ENCODE measurements around the gene ABCA7. TPM values are rescaled to one million over a fixed set of nuclear protein-coding genes. Genes with fewer than 3 reads are reported as not detected.

Gene ABCA7
- total RNA-seq, 1 experiment from 2014 or later = 6.2 TPM

GRCh38 chr19:1000591-1001537, 39.0 kb upstream of the ABCA7 start:
- in situ Hi-C loops (cut with HindIII; ENCODE audit: low sequenced_read_pairs) = no loop called here
- no peak for DNase-seq (ENCODE audit: low spot score)

GRCh38 chr19:1001538-1002166, 38.3 kb upstream of the ABCA7 start:
- no peak for DNase-seq (ENCODE audit: low spot score)
- in situ Hi-C loops (cut with HindIII; ENCODE audit: low sequenced_read_pairs) = no loop called here

GRCh38 chr19:1002600-1002999, 37.3 kb upstream of the ABCA7 start:
- in situ Hi-C loops (cut with HindIII; ENCODE audit: low sequenced_read_pairs) = no loop called here
- no peak for DNase-seq (ENCODE audit: low spot score)

- in situ Hi-C loops (cut with HindIII; ENCODE audit: low sequenced_read_pairs) = no loop called here
- DNase-seq (ENCODE audit: low spot score) = no peak
Measured at GRCh38 chr19:1003283-1003682, 36.6 kb upstream of the ABCA7 start.

GRCh38 chr19:1004204-1004802, 35.6 kb upstream of the ABCA7 start:
- DNase-seq (ENCODE audit: low spot score) = no peak
- in situ Hi-C loops (cut with HindIII; ENCODE audit: low sequenced_read_pairs) = no loop called here

- in situ Hi-C loops (cut with HindIII; ENCODE audit: low sequenced_read_pairs) = no loop called here
- DNase-seq (ENCODE audit: low spot score) = no peak
Measured at GRCh38 chr19:1004803-1005664, 34.9 kb upstream of the ABCA7 start.

GRCh38 chr19:1006711-1007398, 33.1 kb upstream of the ABCA7 start:
- in situ Hi-C loops (cut with HindIII; ENCODE audit: low sequenced_read_pairs) = no loop called here
- no peak for DNase-seq (ENCODE audit: low spot score)

GRCh38 chr19:1007399-1008251, 32.3 kb upstream of the ABCA7 start:
- in situ Hi-C loops (cut with HindIII; ENCODE audit: low sequenced_read_pairs) = no loop called here
- no peak for DNase-seq (ENCODE audit: low spot score)

GRCh38 chr19:1008268-1009040, 31.5 kb upstream of the ABCA7 start:
- in situ Hi-C loops (cut with HindIII; ENCODE audit: low sequenced_read_pairs) = no loop called here
- no peak for DNase-seq (ENCODE audit: low spot score)

- no peak for DNase-seq (ENCODE audit: low spot score)
- in situ Hi-C loops (cut with HindIII; ENCODE audit: low sequenced_read_pairs) = no loop called here
Measured at GRCh38 chr19:1009041-1009980, 30.6 kb upstream of the ABCA7 start.

GRCh38 chr19:1009981-1010538, 29.8 kb upstream of the ABCA7 start:
- in situ Hi-C loops (cut with HindIII; ENCODE audit: low sequenced_read_pairs) = no loop called here
- DNase-seq (ENCODE audit: low spot score) = no peak

- no peak for DNase-seq (ENCODE audit: low spot score)
- in situ Hi-C loops (cut with HindIII; ENCODE audit: low sequenced_read_pairs) = no loop called here
Measured at GRCh38 chr19:1010586-1011510, 29.1 kb upstream of the ABCA7 start.

GRCh38 chr19:1011831-1012333, 28.0 kb upstream of the ABCA7 start:
- in situ Hi-C loops (cut with HindIII; ENCODE audit: low sequenced_read_pairs) = no loop called here

GRCh38 chr19:1012334-1012733, 27.6 kb upstream of the ABCA7 start:
- in situ Hi-C loops (cut with HindIII; ENCODE audit: low sequenced_read_pairs) = no loop called here
- DNase-seq (ENCODE audit: low spot score) = no peak

More at GRCh38 chr19:1011831-1012333, 28.0 kb upstream of the ABCA7 start:
- DNase-seq (ENCODE audit: low spot score) = no peak

GRCh38 chr19:1013218-1013617, 26.7 kb upstream of the ABCA7 start:
- in situ Hi-C loops (cut with HindIII; ENCODE audit: low sequenced_read_pairs) = no loop called here

More at GRCh38 chr19:1013218-1013617, 26.7 kb upstream of the ABCA7 start:
- no peak for DNase-seq (ENCODE audit: low spot score)

Measured in G401 (cell line).